Lower leg skin (tissue), 3 donors: ENCODE data around the gene ELFN2.

Experiments used
- POLR2A ChIP-seq, 2 donors: fragments of 450-650 bp; IDR thresholded peaks; one replicate each; pipeline ENCODE4 v1.6.1; 2016 to 2017; ENCODE audit warnings: antibody characterized with exemption in 2 of 2, mild to moderate bottlenecking in 1 of 2, moderate library complexity in 1 of 2
- TF ChIP-seq, protein P1 (sequence below), 3 donors: fragments of 450-650 bp; IDR thresholded peaks; one replicate each; pipeline ENCODE4 v1.5.1; 2016; ENCODE audit warnings: antibody characterized with exemption in 3 of 3, mild to moderate bottlenecking in 3 of 3, moderate library complexity in 2 of 3

GRCh38 chr22:37345863-37346504 lies 81.3 kb downstream of the ELFN2 start:
- TF ChIP-seq, protein P1, sequence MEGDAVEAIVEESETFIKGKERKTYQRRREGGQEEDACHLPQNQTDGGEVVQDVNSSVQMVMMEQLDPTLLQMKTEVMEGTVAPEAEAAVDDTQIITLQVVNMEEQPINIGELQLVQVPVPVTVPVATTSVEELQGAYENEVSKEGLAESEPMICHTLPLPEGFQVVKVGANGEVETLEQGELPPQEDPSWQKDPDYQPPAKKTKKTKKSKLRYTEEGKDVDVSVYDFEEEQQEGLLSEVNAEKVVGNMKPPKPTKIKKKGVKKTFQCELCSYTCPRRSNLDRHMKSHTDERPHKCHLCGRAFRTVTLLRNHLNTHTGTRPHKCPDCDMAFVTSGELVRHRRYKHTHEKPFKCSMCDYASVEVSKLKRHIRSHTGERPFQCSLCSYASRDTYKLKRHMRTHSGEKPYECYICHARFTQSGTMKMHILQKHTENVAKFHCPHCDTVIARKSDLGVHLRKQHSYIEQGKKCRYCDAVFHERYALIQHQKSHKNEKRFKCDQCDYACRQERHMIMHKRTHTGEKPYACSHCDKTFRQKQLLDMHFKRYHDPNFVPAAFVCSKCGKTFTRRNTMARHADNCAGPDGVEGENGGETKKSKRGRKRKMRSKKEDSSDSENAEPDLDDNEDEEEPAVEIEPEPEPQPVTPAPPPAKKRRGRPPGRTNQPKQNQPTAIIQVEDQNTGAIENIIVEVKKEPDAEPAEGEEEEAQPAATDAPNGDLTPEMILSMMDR (IDR thresholded peaks at IDR 0.05) = no peak
- no peak for TF ChIP-seq POLR2A (IDR thresholded peaks at IDR 0.05)
